ENCODE measurements around the gene KCNMA1. TPM values are rescaled to one million over a fixed set of nuclear protein-coding genes. Genes with fewer than 3 reads are reported as not detected.

The KCNMA1 gene
- polyA plus RNA-seq, 1 of the 3 experiments (the other 2 are of a cell fraction) = 107 TPM

GRCh38 chr10:77347052-77347451 lies 290.6 kb downstream of the KCNMA1 start:
- DNase-seq = no peak
- WGBS (ENCODE audit: low lambda C conversion rate) = 73% methylated on average over 2 of the region's 2 CpGs
- H3K4me3 ChIP-seq (ENCODE audit: low read depth in 2 of 2, low read length in 1 of 2) = no peak overlapping the region
- ChIA-PET POLR2A (no interaction called here), CTCF (no interaction called here)
- H3K27me3 ChIP-seq (ENCODE audit: insufficient read depth) = no peaks in the 10 kb centered on the region
- H3K4me1 ChIP-seq (ENCODE audit: control insufficient read depth in 1 of 2, insufficient read depth in 2 of 2, low read depth in 1 of 2, low read length in 1 of 2) = peaks cover 4 to 15% of the 10 kb centered on the region in 2 experiments
- peaks cover 19% of the 10 kb centered on the region for H3F3A ChIP-seq (replicated peaks; ENCODE audit: insufficient read depth)
- H3K27ac ChIP-seq (ENCODE audit: low read depth in 2 of 2, low read length in 1 of 2) = no peak overlapping the region
- peaks cover 6% of the 10 kb centered on the region; the same call in 1 of the 2 replicates for H3K79me2 ChIP-seq (ENCODE audit: insufficient read depth)
- no peak overlapping the region for H2AFZ ChIP-seq (ENCODE audit: low read depth)
- peaks cover 0 to 5% of the 10 kb centered on the region in 2 experiments for H3K36me3 ChIP-seq (replicated peaks in 1 of 2; ENCODE audit: control insufficient read depth in 1 of 2, insufficient read depth in 2 of 2, low read length in 1 of 2)
- no peaks in the 10 kb centered on the region for H3K9me3 ChIP-seq
- TF ChIP-seq MXI1 (IDR thresholded peaks at IDR 0.05; ENCODE audit: low read depth, low read length) = no peak
- TF ChIP-seq NFIC (IDR thresholded peaks at IDR 0.05; ENCODE audit: borderline replicate concordance) = no peak
- no peak for TF ChIP-seq SMC3 (IDR thresholded peaks at IDR 0.05; ENCODE audit: low read depth, low read length)
- no peak for TF ChIP-seq YY1 (IDR thresholded peaks at IDR 0.05; ENCODE audit: low read depth)
- TF ChIP-seq, protein P1, sequence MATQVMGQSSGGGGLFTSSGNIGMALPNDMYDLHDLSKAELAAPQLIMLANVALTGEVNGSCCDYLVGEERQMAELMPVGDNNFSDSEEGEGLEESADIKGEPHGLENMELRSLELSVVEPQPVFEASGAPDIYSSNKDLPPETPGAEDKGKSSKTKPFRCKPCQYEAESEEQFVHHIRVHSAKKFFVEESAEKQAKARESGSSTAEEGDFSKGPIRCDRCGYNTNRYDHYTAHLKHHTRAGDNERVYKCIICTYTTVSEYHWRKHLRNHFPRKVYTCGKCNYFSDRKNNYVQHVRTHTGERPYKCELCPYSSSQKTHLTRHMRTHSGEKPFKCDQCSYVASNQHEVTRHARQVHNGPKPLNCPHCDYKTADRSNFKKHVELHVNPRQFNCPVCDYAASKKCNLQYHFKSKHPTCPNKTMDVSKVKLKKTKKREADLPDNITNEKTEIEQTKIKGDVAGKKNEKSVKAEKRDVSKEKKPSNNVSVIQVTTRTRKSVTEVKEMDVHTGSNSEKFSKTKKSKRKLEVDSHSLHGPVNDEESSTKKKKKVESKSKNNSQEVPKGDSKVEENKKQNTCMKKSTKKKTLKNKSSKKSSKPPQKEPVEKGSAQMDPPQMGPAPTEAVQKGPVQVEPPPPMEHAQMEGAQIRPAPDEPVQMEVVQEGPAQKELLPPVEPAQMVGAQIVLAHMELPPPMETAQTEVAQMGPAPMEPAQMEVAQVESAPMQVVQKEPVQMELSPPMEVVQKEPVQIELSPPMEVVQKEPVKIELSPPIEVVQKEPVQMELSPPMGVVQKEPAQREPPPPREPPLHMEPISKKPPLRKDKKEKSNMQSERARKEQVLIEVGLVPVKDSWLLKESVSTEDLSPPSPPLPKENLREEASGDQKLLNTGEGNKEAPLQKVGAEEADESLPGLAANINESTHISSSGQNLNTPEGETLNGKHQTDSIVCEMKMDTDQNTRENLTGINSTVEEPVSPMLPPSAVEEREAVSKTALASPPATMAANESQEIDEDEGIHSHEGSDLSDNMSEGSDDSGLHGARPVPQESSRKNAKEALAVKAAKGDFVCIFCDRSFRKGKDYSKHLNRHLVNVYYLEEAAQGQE (IDR thresholded peaks at IDR 0.05; ENCODE audit: low read depth, low read length) = no peak
- TF ChIP-seq TCF12 (IDR thresholded peaks at IDR 0.05) = no peak
- no peak for TF ChIP-seq RXRA (IDR thresholded peaks at IDR 0.05; ENCODE audit: borderline replicate concordance, low read depth)
- TF ChIP-seq FOSL2 (IDR thresholded peaks at IDR 0.05; ENCODE audit: borderline replicate concordance, low read depth) = no peak
- no peak for TF ChIP-seq FOXM1 (IDR thresholded peaks at IDR 0.05; ENCODE audit: low read depth)
- no peak for TF ChIP-seq FOXJ3 (CRISPR knock-in tag; IDR thresholded peaks at IDR 0.05)
- TF ChIP-seq USF2 (IDR thresholded peaks at IDR 0.05; ENCODE audit: borderline replicate concordance, low read depth, low read length) = no peak
- TF ChIP-seq MEF2A (IDR thresholded peaks at IDR 0.05; ENCODE audit: borderline replicate concordance, low read depth) = no peak
- no peak for TF ChIP-seq JUND (IDR thresholded peaks at IDR 0.05)
- TF ChIP-seq NRF1 (IDR thresholded peaks at IDR 0.05; ENCODE audit: low read depth, low read length) = no peak
- no peak for TF ChIP-seq SIN3A (IDR thresholded peaks at IDR 0.05; ENCODE audit: borderline replicate concordance, low read depth, low read length)
- TF ChIP-seq, protein P2, sequence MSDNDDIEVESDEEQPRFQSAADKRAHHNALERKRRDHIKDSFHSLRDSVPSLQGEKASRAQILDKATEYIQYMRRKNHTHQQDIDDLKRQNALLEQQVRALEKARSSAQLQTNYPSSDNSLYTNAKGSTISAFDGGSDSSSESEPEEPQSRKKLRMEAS (IDR thresholded peaks at IDR 0.05; ENCODE audit: low read depth) = no peak
- TF ChIP-seq USF1 (IDR thresholded peaks at IDR 0.05; ENCODE audit: borderline replicate concordance, low read depth) = no peak
- no peak overlapping the region for H3K4me2 ChIP-seq
- no peaks in the 10 kb centered on the region for H4K20me1 ChIP-seq (ENCODE audit: insufficient read depth)
- H3K9ac ChIP-seq = no peak overlapping the region
- no peaks in the 10 kb centered on the region for H3K9me2 ChIP-seq

Data from SK-N-SH (cell line).